ENCODE results near the gene AHRR. TPM values are rescaled to one million over a fixed set of nuclear protein-coding genes. Genes with fewer than 3 reads are reported as not detected.
"Not testable (repeated sequence)": the region's sequence is repeated elsewhere in the genome, so short reads cannot be mapped to it uniquely, and the experiment has no call there.

The AHRR gene
- total RNA-seq, 1 donor from 2014 or later = 7.4 TPM

DNA sequence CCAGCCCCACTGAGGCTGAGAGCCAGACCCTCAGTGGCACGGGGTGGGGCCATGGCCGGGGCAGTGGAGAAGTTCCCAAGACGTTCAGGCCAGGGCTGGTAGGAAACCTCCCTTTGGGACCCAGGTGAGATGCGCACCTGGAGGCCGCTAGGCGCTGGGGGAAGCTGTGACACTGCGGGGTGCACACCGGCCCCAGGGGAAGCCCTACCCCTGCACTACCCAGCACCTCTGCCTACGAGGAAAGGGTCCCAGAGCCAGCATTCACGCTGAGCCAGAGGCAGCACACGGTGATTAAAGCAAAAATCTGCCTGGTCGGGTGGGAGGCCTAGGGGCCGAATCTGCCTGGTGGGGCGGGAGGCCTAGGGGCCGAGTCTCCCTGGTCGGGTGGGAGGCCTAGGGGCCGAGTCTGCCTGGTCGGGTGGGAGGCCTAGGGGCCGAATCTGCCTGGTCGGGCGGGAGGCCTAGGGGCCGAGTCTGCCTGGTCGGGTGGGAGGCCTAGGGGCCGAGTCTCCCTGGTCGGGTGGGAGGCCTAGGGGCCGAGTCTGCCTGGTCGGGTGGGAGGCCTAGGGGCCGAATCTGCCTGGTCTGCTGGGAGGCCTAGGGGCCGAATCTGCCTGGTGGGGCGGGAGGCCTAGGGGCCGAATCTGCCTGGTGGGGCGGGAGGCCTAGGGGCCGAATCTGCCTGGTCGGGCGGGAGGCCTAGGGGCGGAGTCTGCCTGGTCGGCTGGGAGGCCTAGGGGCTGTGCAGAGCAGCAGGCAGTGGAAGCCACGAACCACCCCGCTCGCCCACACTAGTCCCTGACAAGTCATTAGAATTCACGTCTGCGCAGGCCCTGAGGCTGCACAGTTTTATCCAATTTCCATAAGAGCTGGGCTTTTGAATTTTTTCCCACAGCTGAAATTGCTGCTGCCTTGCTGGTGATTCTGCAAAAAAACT, 93.7 kb downstream of the AHRR start:
- DNase-seq (ENCODE audit: low spot score) = not testable (repeated sequence)

GRCh38 chr5:415928-416635, 94.6 kb downstream of the AHRR start:
- no peak for DNase-seq (ENCODE audit: low spot score)

DNA sequence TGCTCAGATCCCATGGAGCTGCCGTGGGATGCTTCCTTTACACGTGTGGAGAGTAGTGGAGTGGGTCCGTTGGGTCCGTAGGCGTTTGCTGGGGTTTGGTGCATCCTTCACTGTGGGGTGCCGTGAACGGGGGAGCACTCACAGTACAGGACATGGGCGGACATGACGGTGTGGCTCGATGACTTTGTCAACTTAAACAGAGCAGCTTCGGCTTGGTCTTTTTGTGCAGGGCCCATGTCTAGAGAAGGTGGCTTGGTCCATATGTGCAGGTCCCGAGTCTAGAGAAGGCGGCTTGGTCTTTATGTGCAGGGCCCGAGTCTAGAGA, 95.1 kb downstream of the AHRR start:
- no peak for DNase-seq (ENCODE audit: low spot score)

DNA sequence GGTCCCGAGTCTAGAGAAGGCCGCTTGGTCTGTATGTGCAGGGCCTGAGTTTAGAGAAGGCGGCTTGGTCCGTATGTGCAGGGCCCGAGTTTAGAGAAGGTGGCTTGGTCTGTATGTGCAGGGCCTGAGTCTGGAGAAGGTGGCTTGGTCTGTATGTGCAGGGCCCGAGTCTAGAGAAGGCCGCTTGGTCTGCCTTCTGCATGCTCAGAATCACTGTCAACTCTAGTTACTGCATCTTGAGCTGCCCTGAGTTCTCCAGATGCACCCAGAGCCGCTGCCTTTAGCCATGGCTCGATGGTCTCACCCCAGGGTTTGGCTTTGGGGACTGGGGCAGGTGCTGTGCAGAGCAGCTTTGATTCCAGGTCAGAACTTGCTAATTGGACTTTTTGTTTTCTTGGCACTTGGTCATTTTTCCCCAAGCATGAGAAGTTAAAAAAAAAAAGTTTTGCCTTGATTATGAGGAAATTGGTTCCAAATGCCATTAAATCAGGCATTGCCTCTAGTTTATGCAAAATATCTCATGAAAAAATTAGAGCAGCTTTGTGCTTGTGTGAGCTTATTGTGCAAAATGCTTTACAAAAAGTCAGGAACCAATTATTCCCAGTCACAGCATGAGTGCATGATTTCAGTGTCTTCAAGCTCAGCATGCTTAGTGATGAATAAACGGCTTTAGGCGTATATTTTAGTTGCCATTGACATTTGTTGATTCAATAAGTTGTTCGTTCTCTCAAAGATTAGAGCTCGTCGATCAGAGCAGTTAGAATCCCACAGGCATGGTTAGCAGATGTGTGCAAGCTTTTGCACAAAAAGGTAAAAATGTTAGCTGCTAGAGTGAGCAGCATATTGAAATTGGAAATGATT, 96.0 kb downstream of the AHRR start:
- no peak for DNase-seq (ENCODE audit: low spot score)

DNA sequence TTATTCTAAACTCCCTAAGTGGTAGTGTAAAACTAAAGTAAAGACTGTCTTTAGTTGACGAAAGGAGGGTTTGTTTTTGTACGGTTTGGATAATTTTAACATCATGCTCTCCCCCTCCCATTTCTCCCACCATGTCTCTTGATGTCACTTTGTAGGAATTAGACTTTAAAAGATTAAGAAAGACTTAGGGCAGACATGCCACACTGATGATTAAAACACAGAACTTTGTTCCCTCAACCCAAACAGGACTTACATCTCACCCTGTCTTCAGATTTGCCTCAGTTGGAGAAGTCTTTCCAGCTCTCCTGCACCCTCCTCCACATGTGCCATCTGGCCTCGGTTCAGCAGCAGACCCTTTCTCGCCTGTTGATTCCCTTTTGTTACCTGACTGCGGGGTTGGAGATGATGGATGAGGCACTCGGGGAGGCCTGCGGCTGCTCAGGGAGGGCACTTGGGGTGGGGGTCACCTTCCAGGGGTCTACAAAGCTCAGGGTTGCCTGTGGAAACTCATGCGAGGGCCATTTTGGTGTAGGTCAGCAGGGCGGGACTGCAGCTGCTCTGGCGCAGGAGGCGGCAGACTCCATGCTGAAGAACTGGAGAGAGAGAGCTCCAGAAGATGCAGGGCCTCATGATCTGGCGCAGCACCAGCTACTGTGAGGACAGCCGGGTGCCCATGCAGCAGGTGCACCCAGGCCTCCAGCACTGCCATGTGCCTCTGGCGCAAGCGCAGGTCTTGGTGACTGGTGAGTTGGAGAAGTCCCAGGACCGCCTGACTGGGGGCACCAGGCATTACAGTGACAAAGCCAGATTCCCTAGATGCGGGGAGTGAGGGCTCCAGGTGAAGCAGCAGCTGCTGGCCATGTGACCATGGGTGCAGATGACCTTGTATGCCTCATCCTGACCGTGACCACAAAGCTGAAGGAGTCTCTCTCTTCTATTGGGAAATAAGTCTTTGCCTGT, 96.9 kb downstream of the AHRR start:
- DNase-seq (ENCODE audit: low spot score) = no peak

DNA sequence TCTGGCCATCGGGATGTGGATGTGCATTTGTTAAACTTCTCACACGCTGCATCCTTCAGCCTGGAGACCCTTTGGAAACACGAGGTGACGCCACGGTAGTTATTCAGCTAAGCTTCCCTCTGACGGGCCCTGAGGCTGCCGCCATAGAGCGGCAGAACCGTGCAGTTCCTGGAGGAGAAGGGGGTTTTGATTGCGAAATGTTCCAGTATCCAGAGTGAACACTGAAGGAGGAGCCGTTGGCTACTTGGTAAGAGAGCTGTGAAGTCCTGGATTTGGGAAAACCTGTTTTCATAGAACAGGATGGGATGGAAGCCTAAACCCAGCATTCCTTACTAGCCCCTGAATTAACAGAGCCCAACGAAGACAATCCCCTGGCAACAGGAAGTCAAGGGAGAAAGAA, 98.5 kb downstream of the AHRR start:
- no peak for DNase-seq (ENCODE audit: low spot score)

- DNase-seq (ENCODE audit: low spot score) = no peak
Observed at GRCh38 chr5:420632-421286, 99.2 kb downstream of the AHRR start.

GRCh38 chr5:421287-421880, 99.9 kb downstream of the AHRR start:
- DNase-seq (ENCODE audit: low spot score) = no peak

DNA sequence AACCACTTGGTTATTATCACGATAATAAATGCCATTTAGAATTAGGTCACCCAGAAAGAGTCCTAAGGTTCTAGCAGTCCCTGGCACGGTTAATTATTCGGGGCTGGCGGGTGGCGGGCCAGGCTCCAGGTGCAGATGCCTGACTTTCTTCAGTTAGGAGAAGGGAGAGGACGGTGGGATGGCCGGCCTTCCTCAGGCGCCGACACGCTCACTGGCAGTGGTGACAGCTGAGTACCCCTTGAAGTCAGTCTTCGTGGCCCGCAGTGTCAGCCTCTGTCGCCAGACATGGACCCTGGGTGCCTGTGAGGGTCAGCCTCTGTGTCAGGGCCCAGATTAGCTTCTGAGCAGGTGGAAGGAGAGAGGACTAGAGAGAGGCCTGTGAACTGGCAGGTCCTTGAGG, 100.4 kb downstream of the AHRR start:
- DNase-seq (ENCODE audit: low spot score) = no peak

- DNase-seq (ENCODE audit: low spot score) = no peak
Observed at GRCh38 chr5:422323-423232, 101.1 kb downstream of the AHRR start.

GRCh38 chr5:423233-423565, 101.7 kb downstream of the AHRR start:
- no peak for DNase-seq (ENCODE audit: low spot score)

- no peak for DNase-seq (ENCODE audit: low spot score)
Observed at GRCh38 chr5:423626-424261, 102.2 kb downstream of the AHRR start.

DNA sequence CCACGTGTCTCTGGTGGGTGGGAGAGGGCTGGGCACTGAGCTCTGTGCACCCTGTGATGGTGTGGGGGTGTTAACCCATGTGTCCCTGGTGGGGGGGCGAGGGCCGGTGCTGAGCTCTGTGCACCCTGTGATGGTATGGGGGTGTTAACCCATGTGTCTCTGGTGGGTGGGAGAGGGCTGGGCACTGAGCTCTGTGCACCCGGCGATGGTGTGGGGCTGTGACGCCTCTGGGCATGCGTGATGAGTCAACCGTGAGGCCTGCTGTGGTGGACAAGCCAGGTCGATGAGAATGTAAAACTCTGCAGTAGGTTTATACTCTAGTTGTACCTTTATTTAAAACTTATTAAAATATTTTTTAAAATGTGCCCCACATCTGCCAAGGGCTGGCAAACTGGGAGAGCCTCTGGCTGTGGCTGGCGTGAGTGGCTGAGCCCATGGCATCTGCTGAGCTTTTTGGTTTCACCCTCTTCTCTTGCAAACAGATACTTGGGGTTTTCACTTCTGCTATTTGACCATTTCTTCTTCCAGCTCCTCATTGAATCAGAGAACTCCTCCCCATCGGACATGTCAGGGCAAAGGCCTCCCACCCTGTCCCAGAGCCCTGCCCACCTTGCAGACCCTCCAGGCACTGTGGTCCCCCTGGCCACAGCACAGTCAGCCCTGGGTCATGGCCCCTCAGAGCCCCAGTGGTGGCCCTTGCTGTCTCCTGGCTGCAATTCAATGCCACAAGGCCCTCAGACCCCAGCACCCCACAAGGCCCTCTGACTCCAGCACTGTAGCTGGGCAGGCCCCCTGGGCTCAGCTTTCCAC, 103.0 kb downstream of the AHRR start:
- DNase-seq (ENCODE audit: low spot score) = no peak

DNA sequence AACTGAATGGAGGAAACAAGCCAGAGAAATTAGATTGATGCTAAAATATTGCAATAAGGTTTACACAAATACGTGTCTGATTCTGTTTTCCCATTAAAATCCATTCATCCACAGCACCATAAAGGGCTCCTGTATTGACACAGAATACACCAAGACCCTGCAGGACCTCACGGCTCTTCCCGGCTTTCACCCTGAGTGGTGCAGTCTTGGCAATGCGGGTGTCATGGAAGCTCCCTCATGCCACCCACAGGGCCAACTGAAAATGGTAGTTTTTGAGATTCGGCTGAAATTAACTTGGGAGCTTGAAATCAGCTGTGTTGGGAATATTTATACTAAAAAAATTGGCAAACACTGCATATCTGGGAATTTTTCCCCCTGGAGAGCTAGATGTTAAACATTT, 104.2 kb downstream of the AHRR start:
- no peak for DNase-seq (ENCODE audit: low spot score)

DNA sequence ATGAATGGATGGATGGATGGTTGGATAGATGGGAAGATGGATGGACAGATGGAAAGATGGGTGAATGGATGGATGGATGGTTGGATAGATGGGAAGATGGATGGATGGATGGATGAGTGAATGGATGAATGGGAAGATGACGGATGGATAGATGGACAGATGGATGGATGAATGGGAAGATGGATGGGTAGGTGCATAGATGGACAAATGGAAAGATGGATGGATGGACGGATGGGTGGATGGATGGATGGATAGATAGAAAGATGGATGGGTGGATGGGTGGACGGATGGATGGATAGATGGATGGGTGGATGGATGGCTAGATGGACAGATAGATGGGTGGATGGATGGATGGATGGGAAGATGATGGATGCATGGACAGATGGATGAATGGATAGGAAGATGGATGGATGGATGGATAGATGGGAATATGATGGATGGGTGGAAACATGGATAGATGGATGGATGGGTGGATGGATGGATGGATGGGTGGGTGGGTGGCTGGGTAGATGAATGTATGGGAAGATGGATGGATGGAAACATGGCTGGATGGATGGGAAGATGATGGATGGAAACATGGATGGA, 105.0 kb downstream of the AHRR start:
- no peak for DNase-seq (ENCODE audit: low spot score)

GRCh38 chr5:427415-428087, 106.0 kb downstream of the AHRR start:
- DNase-seq (ENCODE audit: low spot score) = no peak

GRCh38 chr5:428219-428618, 106.7 kb downstream of the AHRR start:
- DNase-seq (ENCODE audit: low spot score) = no peak

All from ureter (tissue), 1 donor.